NCI-H2196 (cell line): ENCODE data around the gene TCHH.
"Not testable (repeated sequence)": the region's sequence is repeated elsewhere in the genome, so short reads cannot be mapped to it uniquely, and the experiment has no call there.

Source experiments
- DNase-seq: peaks from one replicate; lab custom pipeline; 2025; ENCODE audit not compliant: unreplicated experiment; lab: John Stamatoyannopoulos, UW

TCHH gene

DNA sequence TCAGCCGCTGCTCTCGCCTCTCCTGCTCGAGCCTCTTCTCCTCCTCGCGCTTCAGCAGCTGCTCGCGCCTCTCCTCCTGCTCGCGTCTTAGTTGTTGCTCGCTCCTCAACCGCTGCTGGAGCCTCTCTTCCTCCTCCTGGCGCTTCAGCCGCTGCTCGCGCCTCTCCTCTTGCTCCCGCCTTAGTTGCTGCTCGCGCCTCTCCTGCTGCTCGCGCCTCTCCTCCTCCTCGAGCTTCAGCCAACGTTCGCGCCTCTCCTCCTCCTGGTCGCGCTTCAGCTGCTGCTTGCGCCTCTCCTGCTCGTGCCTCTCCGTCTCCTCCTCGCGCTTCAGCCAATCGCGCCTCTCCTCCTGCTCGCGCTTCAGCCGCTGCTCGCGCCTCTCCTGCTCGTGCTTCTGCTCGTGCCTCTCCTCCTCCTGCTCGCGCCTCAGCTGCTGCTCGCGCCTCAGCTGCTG is 3.7 kb downstream of the TCHH start:
- DNase-seq: peak; percentile 12

DNA sequence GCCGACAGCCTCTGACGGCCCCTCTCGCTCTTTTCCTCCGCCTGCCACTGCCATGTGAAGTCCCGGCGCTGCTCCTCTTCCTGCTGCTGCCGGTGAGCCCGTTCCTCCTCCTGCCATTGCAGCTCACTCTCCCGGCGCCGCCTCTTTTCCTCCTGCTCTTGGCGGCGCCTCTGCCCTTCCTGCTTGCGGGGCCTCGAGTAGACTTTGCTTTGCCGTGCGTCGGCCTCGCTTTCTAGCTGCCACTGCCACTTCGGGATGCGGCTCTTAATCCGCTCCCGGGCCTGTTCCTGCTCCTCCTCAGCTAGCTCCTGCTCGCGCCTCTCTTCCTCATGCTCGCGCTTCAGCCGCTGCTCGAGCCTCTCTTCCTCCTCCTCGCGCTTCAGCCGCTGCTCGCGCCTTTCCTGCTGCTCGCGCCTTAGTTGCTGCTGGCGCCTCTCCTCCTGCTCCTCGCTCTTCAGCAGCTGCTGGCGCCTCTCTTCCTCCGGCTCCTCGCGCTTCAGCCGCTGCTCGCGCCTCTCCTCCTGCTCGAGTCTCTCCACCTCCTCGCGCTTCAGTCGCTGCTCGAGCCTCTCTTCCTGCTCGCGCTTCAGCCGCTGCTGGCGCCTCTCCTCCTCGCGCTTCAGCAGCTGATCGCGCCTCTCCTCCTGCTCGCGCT is 4.3 kb downstream of the TCHH start:
- no peak for DNase-seq

GRCh38 chr1:152110365-152110859 is 4.8 kb downstream of the TCHH start:
- no peak for DNase-seq

GRCh38 chr1:152109998-152110294 is 5.3 kb downstream of the TCHH start:
- no peak for DNase-seq

- DNase-seq: no peak
Measured at GRCh38 chr1:152109231-152109997, 5.8 kb downstream of the TCHH start.

DNA sequence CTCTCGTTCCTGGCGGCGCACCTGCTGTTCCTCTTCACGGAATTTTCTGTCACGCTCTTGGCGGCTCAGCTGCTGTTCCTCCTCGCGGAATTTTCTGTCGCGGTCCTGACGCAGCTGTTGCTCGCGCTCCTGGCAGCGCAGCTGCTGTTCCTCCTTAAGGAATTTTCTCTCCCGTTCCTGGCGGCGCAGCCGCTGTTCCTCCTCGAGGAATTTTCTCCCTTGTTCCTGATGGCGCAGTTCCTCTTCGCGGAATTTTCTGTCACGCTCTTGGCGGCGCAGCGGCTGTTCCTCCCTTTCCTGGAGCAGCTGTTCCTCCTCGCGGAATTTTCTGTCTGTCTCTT is 6.4 kb downstream of the TCHH start:
- no peak for DNase-seq

DNA sequence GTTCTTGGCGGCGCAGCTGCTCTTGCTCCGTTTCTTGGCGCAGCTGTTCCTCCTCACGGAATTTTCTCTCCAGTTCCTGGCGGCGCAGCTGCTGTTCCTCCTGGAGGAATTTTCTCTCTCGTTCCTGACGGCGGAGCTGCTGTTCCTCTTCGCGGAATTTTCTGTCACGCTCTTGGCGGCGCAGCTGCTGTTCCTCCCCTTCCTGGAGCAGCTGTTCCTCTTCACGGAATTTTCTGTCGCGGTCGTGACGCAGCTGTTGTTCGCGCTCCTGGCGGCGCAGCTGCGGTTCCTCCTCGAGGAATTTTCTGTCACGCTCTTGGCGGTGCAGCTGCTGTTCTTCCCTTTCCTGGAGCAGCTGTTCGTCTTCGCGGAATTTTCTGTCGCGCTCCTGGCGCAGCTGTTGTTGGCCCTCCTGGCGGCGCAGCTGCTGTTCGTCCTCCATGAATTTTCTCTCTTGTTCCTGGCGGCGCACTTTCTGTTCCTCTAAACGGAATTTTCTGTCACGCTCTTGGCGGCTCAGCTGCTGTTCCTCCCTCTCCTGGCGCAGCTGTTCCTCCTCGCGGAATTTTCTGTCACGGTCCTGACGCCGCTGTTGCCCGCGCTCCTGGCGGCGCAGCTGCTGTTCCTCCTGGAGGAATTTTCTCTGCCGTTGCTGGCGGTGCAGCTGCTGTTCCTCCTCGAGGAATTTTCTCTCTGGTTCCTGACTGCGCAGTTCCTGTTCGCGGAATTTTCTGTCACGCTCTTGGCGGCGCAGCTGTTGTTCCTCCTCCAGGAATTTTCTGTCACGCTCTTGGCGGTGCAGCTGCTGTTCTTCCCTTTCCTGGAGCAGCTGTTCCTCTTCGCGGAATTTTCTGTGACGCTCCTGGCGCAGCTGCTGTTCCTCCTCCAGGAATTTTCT is 7.0 kb downstream of the TCHH start:
- DNase-seq: no peak

GRCh38 chr1:152107031-152107983 is 7.9 kb downstream of the TCHH start:
- DNase-seq: no peak

- no peak for DNase-seq
Measured at GRCh38 chr1:152104854-152105253, 10.4 kb downstream of the TCHH start.

- no peak for DNase-seq
Measured at GRCh38 chr1:152096931-152097330, 18.3 kb downstream of the TCHH start.

DNA sequence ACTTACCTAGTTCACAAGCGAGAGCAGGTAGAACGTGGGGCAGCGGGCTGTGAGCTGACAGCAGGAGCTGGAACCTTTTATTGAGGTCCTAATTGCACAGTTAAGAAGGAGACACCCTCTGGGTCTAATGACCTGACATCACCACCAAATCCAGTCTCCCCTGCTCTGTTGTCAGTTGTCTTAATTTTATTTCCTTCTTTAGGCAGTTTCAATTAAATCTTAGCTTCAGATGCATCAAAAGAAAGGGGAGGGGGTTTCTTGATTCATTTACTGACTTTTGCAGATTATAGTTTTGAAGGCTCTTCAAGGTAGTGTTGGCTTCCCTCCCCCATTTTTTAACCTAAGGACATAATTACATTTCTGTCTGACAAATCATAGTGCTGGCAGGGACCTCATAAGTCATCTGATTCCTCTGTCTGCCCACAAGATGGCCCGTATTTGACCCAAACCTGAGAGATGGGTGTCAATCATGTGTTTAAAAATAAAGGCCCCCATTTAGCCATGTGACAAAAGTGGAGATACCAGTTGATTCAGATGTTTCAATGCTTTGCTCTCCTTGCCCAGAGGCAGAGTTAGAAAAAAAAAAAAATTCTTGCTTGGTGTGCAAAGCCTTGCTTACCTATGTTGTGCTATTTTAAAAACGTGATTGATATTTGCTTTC is 26.1 kb downstream of the TCHH start, which contains the start of gene TCHHL1:
TCHHL1 (minus strand) TSS at position 51 of the 661 bp plus-strand sequence. CDS start 921 bp downstream, outside the sequence.
- no peak for DNase-seq

DNA sequence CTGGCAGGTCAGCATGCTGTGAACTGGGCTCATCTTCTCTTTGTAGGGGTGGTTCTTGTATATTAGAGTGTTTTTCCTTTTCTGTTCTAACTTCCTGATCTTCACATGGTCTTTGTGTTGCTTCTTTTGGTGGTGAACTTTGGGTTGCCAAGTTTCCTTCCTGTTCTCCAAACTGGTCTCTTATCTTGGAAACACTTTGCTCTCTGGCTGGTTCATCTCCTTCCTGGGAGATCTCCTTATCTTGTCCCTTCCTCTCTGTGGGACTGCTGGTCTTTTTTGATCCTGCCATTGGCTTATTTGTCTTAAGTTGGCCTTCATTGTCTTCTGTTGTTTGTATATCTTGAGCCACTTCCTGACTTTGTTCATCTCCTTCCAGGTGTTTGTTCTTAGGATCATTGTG is 28.5 kb downstream of the TCHH start:
- no peak for DNase-seq

- DNase-seq: no peak
Measured at GRCh38 chr1:152084853-152085252, 30.4 kb downstream of the TCHH start.

DNA sequence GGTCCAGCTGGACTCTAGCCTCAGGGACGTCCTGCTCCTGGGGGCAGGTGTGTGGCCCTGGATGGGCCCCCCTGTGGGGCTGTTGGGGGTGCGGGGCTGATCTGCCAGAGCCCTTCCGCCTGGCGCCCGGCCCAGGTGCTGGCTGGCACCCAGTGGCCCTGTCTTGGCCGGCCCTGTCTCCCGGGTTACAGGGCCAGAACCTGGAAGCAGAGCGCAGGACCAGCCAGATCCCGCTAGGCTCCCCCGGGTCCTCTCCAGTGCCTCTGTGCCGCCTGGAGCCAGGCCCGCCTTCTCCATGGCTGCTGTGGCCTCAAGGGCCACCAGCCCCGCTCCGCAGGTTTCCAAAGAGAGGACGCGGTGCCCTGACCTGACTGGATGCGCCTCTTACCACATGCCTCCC is 34.2 kb downstream of the TCHH start:
- not testable (repeated sequence) for DNase-seq

- DNase-seq: not testable (repeated sequence)
Measured at GRCh38 chr1:152080494-152080893, 34.8 kb downstream of the TCHH start.

GRCh38 chr1:152078831-152079441 is 36.3 kb downstream of the TCHH start:
- no peak for DNase-seq

DNA sequence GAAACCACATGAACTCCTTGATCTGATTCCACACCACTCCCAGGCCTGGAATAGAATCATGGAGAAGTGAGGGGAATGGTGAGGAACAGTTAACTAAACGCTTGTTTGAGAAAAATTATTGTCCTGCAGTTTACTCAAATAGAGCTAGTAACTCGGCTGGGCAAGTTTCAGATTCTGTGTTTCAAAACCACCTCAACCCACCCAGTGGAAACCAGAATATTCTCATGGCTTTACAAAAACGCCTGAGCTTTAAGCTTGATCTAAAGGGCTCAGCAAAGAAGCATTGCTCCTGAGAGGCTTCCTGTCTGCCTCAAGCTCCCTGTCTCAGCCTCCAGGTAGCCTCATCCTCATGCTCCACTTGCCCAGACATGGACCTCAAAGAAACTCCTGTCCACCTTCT is 42.9 kb downstream of the TCHH start:
- no peak for DNase-seq

GRCh38 chr1:152071123-152071522 is 44.1 kb downstream of the TCHH start:
- no peak for DNase-seq

GRCh38 chr1:152067929-152068328 is 47.3 kb downstream of the TCHH start:
- DNase-seq: no peak
